Fibroblast of skin of right quadriceps (primary cell): ENCODE data around the gene SNIP1.
A peak's percentile ranks its signal among the peaks of the same experiment; 100 is the strongest.
"Not testable (repeated sequence)": the region's sequence is repeated elsewhere in the genome, so short reads cannot be mapped to it uniquely, and the experiment has no call there.

ENCODE experiments used
- DNase-seq: peaks from one replicate; pipeline ENCODE4 v3.0.0-alpha.2; 2013

The SNIP1 gene

GRCh38 chr1:37559080-37559479, 5.0 kb upstream of the SNIP1 start:
- DNase-seq = no peak

- DNase-seq = no peak
These were observed 4.3 kb upstream of the SNIP1 start for GRCh38 chr1:37558411-37558810.

DNA sequence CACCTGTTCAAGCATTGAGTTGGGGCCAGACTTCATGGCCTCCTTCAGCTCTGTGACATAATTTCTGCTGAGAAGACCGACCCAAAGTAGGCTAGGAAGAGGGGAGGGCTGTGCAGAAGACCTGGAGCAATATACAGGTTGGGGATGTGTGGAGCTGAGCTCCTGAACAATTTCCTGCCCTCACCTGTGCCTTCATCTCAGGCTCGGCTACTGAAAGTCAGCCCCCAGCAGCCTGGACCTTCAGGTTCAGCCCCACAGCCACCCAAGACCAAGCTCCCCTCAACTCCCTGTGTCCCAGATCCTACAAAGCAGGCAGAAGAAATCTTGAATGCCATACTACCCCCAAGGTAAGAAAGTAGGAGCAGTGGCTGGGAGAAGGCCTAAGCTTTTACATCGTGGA, 3.3 kb upstream of the SNIP1 start:
- DNase-seq = no peak

GRCh38 chr1:37556712-37557196, 2.7 kb upstream of the SNIP1 start, which contains the start of gene DNALI1:
TSS of gene DNALI1 (plus strand) at chr1:37556940. CDS start at chr1:37556995, 55 bp downstream.
- peak; percentile 82 for DNase-seq

DNA sequence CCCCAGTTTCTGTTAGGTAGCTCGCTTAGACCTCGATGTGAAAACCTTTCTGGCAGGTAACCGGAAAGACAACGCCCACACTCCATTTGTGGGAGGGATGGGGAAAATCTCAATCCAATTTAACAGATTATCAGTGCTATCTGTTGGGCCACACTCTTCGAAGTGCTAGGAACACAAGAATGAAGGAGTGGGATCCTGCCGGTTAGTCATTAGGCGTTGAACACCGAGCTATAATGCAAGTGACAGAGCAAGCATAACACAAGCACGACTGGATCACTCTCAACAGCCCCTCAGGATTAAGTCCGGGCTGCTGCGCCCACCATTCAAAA, 531 bp downstream of the SNIP1 start:
- no peak for DNase-seq

DNA sequence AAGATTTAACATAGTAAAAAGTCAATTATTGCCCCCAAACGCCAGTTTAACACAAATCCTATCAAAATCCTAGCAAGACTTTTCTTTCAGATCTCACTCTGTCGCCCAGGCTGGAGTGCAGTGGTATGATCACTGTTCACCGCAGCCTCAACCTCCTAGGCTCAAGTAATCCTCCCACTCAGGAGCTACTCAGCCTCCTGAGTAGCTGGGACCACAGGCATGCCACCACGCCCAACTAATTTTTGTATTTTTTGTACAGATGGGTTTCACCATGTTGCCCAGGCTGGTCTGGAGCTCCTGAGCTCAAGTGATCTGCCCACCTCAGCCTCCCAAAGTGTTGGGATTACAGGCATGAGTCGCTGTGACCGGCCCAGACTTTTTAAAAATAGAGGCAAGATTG, 4.8 kb downstream of the SNIP1 start:
- no peak for DNase-seq

DNA sequence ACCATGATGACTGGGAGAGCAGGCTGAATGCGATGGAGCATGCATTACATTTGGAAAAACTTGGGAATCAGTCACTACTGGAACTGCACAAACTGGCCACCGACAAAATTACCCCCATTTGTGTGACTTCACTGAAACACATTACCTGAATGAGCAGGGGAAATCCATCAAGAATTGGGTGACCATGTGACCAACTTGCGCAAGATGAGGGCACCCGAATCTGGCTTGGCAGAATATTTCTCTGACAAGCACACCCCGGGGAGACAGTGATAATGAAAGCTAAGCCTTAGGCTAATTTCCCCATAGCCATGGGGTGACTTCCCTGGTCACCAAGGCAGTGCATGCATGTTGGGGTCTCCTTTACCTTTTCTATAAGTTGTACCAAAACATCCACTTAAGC, 9.1 kb downstream of the SNIP1 start:
- DNase-seq = no peak

DNA sequence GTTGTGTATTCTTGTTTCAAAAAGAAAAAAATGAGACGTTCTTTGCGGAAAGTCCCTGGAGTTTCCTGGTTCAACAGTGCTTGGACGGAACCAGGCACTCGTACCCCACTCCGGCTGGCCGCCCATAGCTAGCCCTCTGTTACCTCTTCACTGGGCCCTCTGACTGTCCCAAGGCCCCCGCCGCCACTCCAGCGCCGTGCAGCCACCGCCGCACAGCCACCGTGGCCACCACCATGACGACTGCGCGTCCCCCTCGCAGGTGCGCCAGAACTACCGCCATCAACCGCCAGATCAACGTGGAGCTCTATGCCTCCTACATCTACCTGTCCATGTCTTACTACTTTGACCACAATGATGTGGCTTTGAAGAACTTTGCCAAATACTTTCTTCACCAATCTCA, 9.6 kb downstream of the SNIP1 start:
- DNase-seq = no peak

DNA sequence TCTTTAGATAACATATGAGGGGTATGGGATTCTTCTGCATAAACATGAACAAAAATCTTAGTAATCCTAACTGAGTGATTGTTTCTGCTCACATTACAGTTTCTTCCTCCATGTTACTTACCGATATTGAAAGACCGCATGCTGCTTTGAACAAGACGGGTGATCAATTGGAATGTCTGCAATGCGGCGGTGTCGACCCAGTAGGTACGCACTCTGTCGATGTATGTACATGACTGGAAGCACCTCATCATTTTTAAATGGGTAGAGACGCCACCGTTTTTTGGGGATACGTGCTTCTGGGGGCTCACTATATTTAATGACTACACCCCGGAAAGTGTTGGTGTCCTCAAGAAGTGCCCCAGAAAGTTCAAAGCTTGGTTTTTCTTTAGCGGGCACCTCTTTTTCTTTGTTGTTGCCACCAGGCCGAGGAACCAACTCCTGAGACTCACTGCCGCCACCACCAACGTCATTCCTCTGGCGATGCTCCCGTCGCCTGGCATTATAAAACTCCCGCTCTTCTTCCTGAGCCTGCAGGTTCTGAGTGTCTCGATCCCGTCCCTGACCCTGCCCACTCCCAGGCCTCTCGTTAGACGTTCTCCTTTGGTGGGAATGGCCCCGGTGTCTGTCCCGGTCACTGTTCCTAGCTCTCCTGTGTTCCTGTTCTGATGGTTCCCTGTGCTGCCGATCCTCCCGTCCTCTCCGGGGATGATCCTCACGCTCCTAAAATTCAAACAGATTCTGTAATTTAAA, 13.9 kb downstream of the SNIP1 start:
- DNase-seq = no peak

- DNase-seq = not testable (repeated sequence)
These were observed 14.9 kb downstream of the SNIP1 start for GRCh38 chr1:37539154-37539553.

DNA sequence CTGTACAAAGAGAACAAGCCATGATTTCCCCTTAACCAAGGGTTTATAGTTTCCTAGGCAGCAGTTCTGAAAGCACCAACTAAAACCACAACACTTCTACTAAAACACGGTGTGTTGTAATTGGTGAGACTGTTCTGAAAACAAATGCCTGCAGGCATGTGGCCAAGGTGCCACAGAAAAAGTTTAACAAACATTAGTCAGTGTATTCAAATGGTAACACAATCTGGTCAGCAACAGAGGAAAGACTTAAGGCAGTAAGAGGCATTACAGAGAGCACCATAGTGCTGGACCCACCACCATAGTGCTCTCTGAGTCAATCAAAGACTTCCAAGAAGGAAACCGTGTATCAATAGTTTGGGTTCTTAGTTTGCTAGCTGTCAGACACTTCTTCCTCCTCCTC, 16.7 kb downstream of the SNIP1 start:
- DNase-seq = no peak

- DNase-seq = no peak
These were observed 20.6 kb downstream of the SNIP1 start for GRCh38 chr1:37533317-37534093.

DNA sequence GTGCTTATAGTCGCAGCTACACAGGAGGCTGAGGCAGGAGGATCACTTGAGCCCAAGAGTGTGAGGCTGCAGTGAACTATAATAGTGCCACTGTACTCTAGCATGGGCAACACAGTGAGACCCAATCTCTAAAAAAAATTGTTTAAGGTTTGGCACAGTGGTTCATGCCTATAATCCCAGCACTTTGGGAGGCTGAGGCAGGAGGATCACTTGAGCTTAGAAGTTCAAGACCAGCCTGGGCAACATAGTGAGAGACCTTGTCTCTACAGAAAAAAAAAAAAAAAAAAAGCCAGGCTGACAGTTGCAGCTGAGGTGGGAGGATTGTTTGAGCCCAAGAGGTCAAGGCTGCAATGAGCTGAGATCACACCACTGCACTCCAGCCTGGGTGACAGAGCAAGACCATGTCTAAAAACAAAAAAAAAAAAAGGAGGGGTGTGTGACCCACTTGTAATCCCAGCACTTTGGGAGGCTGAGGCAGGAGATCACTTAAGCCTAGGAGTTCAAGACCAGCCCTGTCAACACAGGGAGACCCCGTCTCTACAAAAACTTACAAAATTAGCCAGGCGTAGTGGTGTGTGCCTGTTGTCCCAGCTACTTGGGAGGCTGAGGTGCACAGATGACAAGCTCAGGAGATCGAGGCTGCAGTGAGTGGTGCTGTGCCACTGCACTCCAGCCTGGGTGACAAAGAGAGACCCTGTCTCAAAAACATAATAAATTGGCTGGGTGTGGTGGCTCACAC, 21.5 kb downstream of the SNIP1 start:
- not testable (repeated sequence) for DNase-seq

DNA sequence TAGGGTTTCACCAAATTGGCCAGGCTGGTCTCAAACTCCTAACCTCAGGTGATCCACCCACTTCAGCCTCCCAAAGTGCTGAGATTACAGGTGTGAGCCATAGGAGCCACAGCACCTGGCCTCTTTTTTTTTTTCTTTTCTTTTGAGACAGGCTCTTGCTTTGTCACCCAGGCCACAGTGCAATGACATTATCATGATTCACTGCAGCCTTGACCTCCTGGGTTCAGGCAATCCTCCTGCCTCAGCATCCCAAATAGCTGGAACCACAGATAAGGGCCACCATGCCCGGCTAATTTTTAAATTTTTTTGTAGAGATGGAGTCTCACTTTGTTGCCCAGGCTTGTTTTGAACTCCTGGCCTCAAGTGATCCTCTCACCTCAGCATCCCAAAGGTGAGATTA, 24.2 kb downstream of the SNIP1 start:
- DNase-seq = not testable (repeated sequence)

GRCh38 chr1:37519613-37520012, 34.5 kb downstream of the SNIP1 start:
- DNase-seq = no peak

DNA sequence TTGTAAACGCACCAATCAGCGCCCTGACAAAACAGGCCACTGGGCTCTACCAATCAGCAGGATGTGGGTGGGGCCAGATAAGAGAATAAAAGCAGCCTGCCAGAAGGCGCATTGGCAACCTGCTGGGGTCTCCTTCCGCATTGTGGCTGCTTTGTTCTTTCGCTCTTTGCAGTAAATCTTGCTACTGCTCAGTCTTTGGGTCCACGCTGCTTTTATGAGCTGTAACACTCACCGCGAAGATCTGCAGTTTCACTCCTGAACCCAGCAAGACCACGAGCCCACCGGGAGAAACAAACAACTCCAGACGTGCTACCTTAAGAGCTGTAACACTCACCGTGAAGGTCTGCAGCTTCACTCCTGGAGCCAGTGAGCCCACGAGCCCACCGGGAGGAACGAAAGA, 35.2 kb downstream of the SNIP1 start:
- not testable (repeated sequence) for DNase-seq

- DNase-seq = not testable (repeated sequence)
These were observed 35.9 kb downstream of the SNIP1 start for GRCh38 chr1:37518241-37518640.

GRCh38 chr1:37517569-37517968, 36.5 kb downstream of the SNIP1 start:
- DNase-seq = no peak

- DNase-seq = no peak
These were observed 38.7 kb downstream of the SNIP1 start for GRCh38 chr1:37515185-37516034.

- peak; percentile 78 for DNase-seq
These were observed 39.5 kb downstream of the SNIP1 start, which contains the start of gene MEAF6 for GRCh38 chr1:37514350-37515184. TSS of gene MEAF6 (minus strand) at chr1:37514766. CDS start at chr1:37514746, 20 bp downstream.

DNA sequence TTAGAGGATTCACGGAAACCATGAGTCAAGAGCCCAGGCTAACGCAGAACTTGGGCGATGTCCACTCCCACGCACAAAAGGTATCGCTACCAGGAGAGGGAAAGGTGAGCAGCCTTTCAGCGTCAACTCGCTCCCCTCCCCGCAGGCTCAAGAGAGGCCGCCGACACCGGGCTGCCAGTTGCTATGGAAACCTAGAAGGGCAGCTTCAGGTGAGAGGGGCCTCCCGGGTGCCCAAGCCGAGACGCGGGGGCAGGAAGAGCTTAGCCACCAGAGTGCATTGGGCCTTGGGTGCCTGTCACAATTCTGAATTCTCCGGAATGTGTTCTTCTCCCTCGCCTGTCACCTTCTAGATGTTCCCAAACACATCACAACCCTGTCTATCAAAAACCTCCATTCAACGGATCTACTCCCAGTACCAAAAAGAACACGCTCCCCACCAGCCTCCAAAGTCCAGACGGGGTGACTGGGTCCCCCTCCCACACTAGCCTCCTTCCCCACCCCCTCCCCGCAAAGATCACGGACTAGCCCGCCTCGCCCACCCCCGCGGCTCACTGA, 40.2 kb downstream of the SNIP1 start:
- no peak for DNase-seq
